ENCODE data around the gene EVI5. TPM values are rescaled to one million over a fixed set of nuclear protein-coding genes. Genes with fewer than 3 reads are reported as not detected.

Gene EVI5
- polyA plus RNA-seq, 1 donor from 2014 or later: 8.5 TPM

- Histone ChIP-seq H3K79me2 (replicated peaks; ENCODE audit: insufficient read depth, low read length) (no peaks in the 10 kb centered on the region), H3K27me3 (ENCODE audit: insufficient read depth, low read depth, low read length) (no peaks in the 10 kb centered on the region), H3K4me2 (ENCODE audit: low read length) (no peak overlapping the region), H3K36me3 (ENCODE audit: insufficient read depth, low read length) (no peaks in the 10 kb centered on the region), H3F3A (ENCODE audit: insufficient read depth, low read length, poor library complexity, severe bottlenecking) (no peaks in the 10 kb centered on the region), H2AFZ (ENCODE audit: low read depth, low read length) (no peak overlapping the region), H3K27ac (ENCODE audit: low read length) (no peak overlapping the region), H3K9me3 (ENCODE audit: low read length) (no peaks in the 10 kb centered on the region), H4K20me1 (ENCODE audit: insufficient read depth) (no peaks in the 10 kb centered on the region), H3K9ac (ENCODE audit: low read length) (no peak overlapping the region), H3K9me2 (ENCODE audit: insufficient read depth, low read length) (no peaks in the 10 kb centered on the region), H3K4me3 (ENCODE audit: low read length) (no peak overlapping the region)
- TF ChIP-seq TAF1 (IDR thresholded peaks at IDR 0.05; ENCODE audit: low read depth) (no peak), SMC3 (conservative IDR thresholded peaks at IDR 0.05; ENCODE audit: poor library complexity) (no peak), RAD21 (conservative IDR thresholded peaks at IDR 0.05) (no peak), CTCF (IDR thresholded peaks at IDR 0.05; ENCODE audit: poor library complexity, severe bottlenecking) (no peak), MXI1 (conservative IDR thresholded peaks at IDR 0.05; ENCODE audit: poor library complexity, severe bottlenecking) (no peak), EZH2 (IDR thresholded peaks at IDR 0.05; ENCODE audit: borderline replicate concordance, insufficient read depth, low read length, poor library complexity, severe bottlenecking) (no peak), EP300 (conservative IDR thresholded peaks at IDR 0.05; ENCODE audit: poor library complexity, severe bottlenecking) (no peak), REST (IDR thresholded peaks at IDR 0.05; ENCODE audit: borderline replicate concordance) (no peak), POLR2AphosphoS5 (IDR thresholded peaks at IDR 0.05) (no peak)
Measured at GRCh38 chr1:92736395-92736794, 48.5 kb downstream of the EVI5 start.

- H3K9me2 ChIP-seq (ENCODE audit: insufficient read depth, low read length): no peaks in the 10 kb centered on the region
- H4K20me1 ChIP-seq (ENCODE audit: insufficient read depth): no peaks in the 10 kb centered on the region
- H3K9me3 ChIP-seq (ENCODE audit: low read length): no peaks in the 10 kb centered on the region
- no peak overlapping the region for H3K4me3 ChIP-seq (ENCODE audit: low read length)
- TF ChIP-seq MXI1 (conservative IDR thresholded peaks at IDR 0.05; ENCODE audit: poor library complexity, severe bottlenecking) (no peak), REST (IDR thresholded peaks at IDR 0.05; ENCODE audit: borderline replicate concordance) (no peak), SMC3 (conservative IDR thresholded peaks at IDR 0.05; ENCODE audit: poor library complexity) (no peak), TAF1 (IDR thresholded peaks at IDR 0.05; ENCODE audit: low read depth) (no peak), EP300 (conservative IDR thresholded peaks at IDR 0.05; ENCODE audit: poor library complexity, severe bottlenecking) (no peak), RAD21 (conservative IDR thresholded peaks at IDR 0.05) (no peak), POLR2AphosphoS5 (IDR thresholded peaks at IDR 0.05) (no peak), EZH2 (IDR thresholded peaks at IDR 0.05; ENCODE audit: borderline replicate concordance, insufficient read depth, low read length, poor library complexity, severe bottlenecking) (no peak), CTCF (IDR thresholded peaks at IDR 0.05; ENCODE audit: poor library complexity, severe bottlenecking) (no peak)
- H3K36me3 ChIP-seq (ENCODE audit: insufficient read depth, low read length): no peaks in the 10 kb centered on the region
- H3K79me2 ChIP-seq (replicated peaks; ENCODE audit: insufficient read depth, low read length): no peaks in the 10 kb centered on the region
- no peak overlapping the region for H3K27ac ChIP-seq (ENCODE audit: low read length)
- no peaks in the 10 kb centered on the region for H3K27me3 ChIP-seq (ENCODE audit: insufficient read depth, low read depth, low read length)
- no peak overlapping the region for H3K9ac ChIP-seq (ENCODE audit: low read length)
- H2AFZ ChIP-seq (ENCODE audit: low read depth, low read length): no peak overlapping the region
- no peaks in the 10 kb centered on the region for H3F3A ChIP-seq (ENCODE audit: insufficient read depth, low read length, poor library complexity, severe bottlenecking)
- no peak overlapping the region for H3K4me2 ChIP-seq (ENCODE audit: low read length)
Measured at GRCh38 chr1:92730476-92730875, 54.4 kb downstream of the EVI5 start.
